ENCODE data around the gene ZNF329. TPM values are rescaled to one million over a fixed set of nuclear protein-coding genes. Genes with fewer than 3 reads are reported as not detected.

The ZNF329 gene
- total RNA-seq, 1 experiment from 2014 or later, result 1.7 TPM

GRCh38 chr19:58084596-58085347 lies 65.8 kb downstream of the ZNF329 start:
- no peak for ATAC-seq
- H3K36me3 ChIP-seq (ENCODE audit: control insufficient read depth in 1 of 2, insufficient read depth in 2 of 2, low read length in 2 of 2), result no peaks in the 10 kb centered on the region
- H2AFZ ChIP-seq (ENCODE audit: low read depth, low read length, poor library complexity, severe bottlenecking), result no peak overlapping the region
- H3K4me2 ChIP-seq (ENCODE audit: low read length), result no peak overlapping the region
- no peaks in the 10 kb centered on the region for H3K9me2 ChIP-seq (ENCODE audit: insufficient read depth)
- H3K27ac ChIP-seq (ENCODE audit: low read depth, low read length), result no peak overlapping the region
- TF ChIP-seq CBX3 (IDR thresholded peaks at IDR 0.05; ENCODE audit: low read depth) (no peak), EGR1 (IDR thresholded peaks at IDR 0.05; ENCODE audit: low read depth) (no peak), RAD21 (IDR thresholded peaks at IDR 0.05; ENCODE audit: low read depth) (no peak), POLR2A (IDR thresholded peaks at IDR 0.05; ENCODE audit: borderline replicate concordance, extremely low read depth, insufficient read depth, insufficient read length) (no peak)
- no peak overlapping the region for H3K4me3 ChIP-seq (replicated peaks in 1 of 2; ENCODE audit: low read depth in 1 of 2, low read length in 2 of 2)
- intact Hi-C loops (cut with micrococcal nuclease), result no loop called here
- no peak overlapping the region for H3K9ac ChIP-seq (ENCODE audit: low read length)
- H3K4me1 ChIP-seq (ENCODE audit: control insufficient read depth in 1 of 2, insufficient read depth in 2 of 2, low read length in 2 of 2), result no peaks in the 10 kb centered on the region
- H4K20me1 ChIP-seq (ENCODE audit: insufficient read depth), result no peaks in the 10 kb centered on the region
- peaks cover 9 to 10% of the 10 kb centered on the region in 2 experiments; a peak in 2 of 4 replicates for H3K9me3 ChIP-seq (ENCODE audit: control insufficient read depth in 1 of 2, insufficient read depth in 1 of 2, low read depth in 1 of 2, low read length in 2 of 2)
- RAD21 ChIA-PET (ENCODE audit: low non-redundant PET in 1 of 2, low total read pairs in 2 of 2, uncharacterized antibody in 2 of 2, unreplicated experiment in 2 of 2), result no interaction called here
- DNase-seq (ENCODE audit: low read depth, low spot score), result no peak
- H3K27me3 ChIP-seq (ENCODE audit: insufficient read depth, low read length), result no peaks in the 10 kb centered on the region
- no peaks in the 10 kb centered on the region for H3K79me2 ChIP-seq (ENCODE audit: insufficient read depth, low read length)
- POLR2A ChIA-PET, result no interaction called here
- CTCF ChIA-PET, result no interaction called here
- BruUV-seq (replicated peaks), result no TSS peak

- CTCF ChIA-PET, result no interaction called here
These were observed 67.6 kb downstream of the ZNF329 start for GRCh38 chr19:58083021-58083420.

More at GRCh38 chr19:58083021-58083420, 67.6 kb downstream of the ZNF329 start:
- Histone ChIP-seq H3K9me3 (ENCODE audit: control insufficient read depth in 1 of 2, insufficient read depth in 1 of 2, low read depth in 1 of 2, low read length in 2 of 2) (peaks cover 3 to 6% of the 10 kb centered on the region in 2 experiments; a peak in 2 of 4 replicates), H3K79me2 (ENCODE audit: insufficient read depth, low read length) (no peaks in the 10 kb centered on the region), H3K4me1 (ENCODE audit: control insufficient read depth in 1 of 2, insufficient read depth in 2 of 2, low read length in 2 of 2) (no peaks in the 10 kb centered on the region), H3K27me3 (ENCODE audit: insufficient read depth, low read length) (no peaks in the 10 kb centered on the region), H3K36me3 (ENCODE audit: control insufficient read depth in 1 of 2, insufficient read depth in 2 of 2, low read length in 2 of 2) (no peaks in the 10 kb centered on the region), H3K9ac (ENCODE audit: low read length) (no peak overlapping the region), H2AFZ (ENCODE audit: low read depth, low read length, poor library complexity, severe bottlenecking) (no peak overlapping the region), H3K4me2 (ENCODE audit: low read length) (no peak overlapping the region), H3K4me3 (replicated peaks in 1 of 2; ENCODE audit: low read depth in 1 of 2, low read length in 2 of 2) (no peak overlapping the region), H3K27ac (ENCODE audit: low read depth, low read length) (no peak overlapping the region), H3K9me2 (ENCODE audit: insufficient read depth) (no peaks in the 10 kb centered on the region), H4K20me1 (ENCODE audit: insufficient read depth) (no peaks in the 10 kb centered on the region)
- TF ChIP-seq POLR2AphosphoS5 (IDR thresholded peaks at IDR 0.05; ENCODE audit: low read depth, low read length) (no peak), JUND (IDR thresholded peaks at IDR 0.05) (no peak), CTCF (IDR thresholded peaks at IDR 0.05 in 2 of 3, conservative IDR thresholded peaks at IDR 0.05 in 1 of 3; ENCODE audit: borderline replicate concordance in 1 of 3, insufficient read depth in 1 of 3, low read depth in 2 of 3, low read length in 2 of 3) (no peak), ZFX (IDR thresholded peaks at IDR 0.05) (no peak)
- intact Hi-C loops (cut with micrococcal nuclease), result no loop called here
- ATAC-seq, result no peak
- ChIA-PET POLR2A (no interaction called here), RAD21 (ENCODE audit: low non-redundant PET in 1 of 2, low total read pairs in 2 of 2, uncharacterized antibody in 2 of 2, unreplicated experiment in 2 of 2) (no interaction called here)
- DNase-seq (ENCODE audit: low read depth, low spot score), result no peak
- no TSS peak for BruUV-seq (replicated peaks)
